HEK293T (cell line): Measurements from ENCODE around the gene NARS2.
"Not testable (repeated sequence)": the region's sequence is repeated elsewhere in the genome, so short reads cannot be mapped to it uniquely, and the experiment has no call there.

ENCODE experiments used
- CTCF ChIA-PET: fragments of 350-600 bp; formaldehyde crosslinking; extraction: SDS; loops from one replicate; lab custom pipeline; 2021; ENCODE audit warnings: antibody characterized with exemption, inconsistent platforms; lab: Yijun Ruan, JAX
- POLR2A ChIA-PET: fragments of 350-600 bp; formaldehyde crosslinking; extraction: SDS; loops from one replicate; lab custom pipeline; 2020; ENCODE audit warnings: antibody characterized with exemption, inconsistent platforms; lab: Yijun Ruan, JAX
- DNase-seq: peaks from one replicate; pipeline ENCODE4 v3.0.0; 2012; ENCODE audit warnings: mixed read lengths; ENCODE audit errors: extremely low spot score
- ARNT ChIP-seq: fragments of 450-650 bp; IDR thresholded peaks from 2 replicates; pipeline ENCODE4 v1.6.1; 2017; ENCODE audit warnings: mild to moderate bottlenecking
- BHLHE40 ChIP-seq: fragments of 450-650 bp; IDR thresholded peaks from 2 replicates; pipeline ENCODE4 v1.6.1; 2016; ENCODE audit warnings: mild to moderate bottlenecking, moderate library complexity, borderline replicate concordance
- CTBP1 ChIP-seq: fragments of 450-650 bp; IDR thresholded peaks from 2 replicates; pipeline ENCODE4 v1.6.1; 2016; ENCODE audit warnings: borderline replicate concordance
- ELF4 ChIP-seq: fragments of 450-650 bp; IDR thresholded peaks from 2 replicates; pipeline ENCODE4 v1.6.1; 2017; ENCODE audit warnings: antibody characterized with exemption
- FOXA1 ChIP-seq: fragments of 450-650 bp; IDR thresholded peaks from 2 replicates; pipeline ENCODE4 v1.6.1; 2016; ENCODE audit warnings: mild to moderate bottlenecking
- FOXK2 ChIP-seq: fragments of 450-650 bp; IDR thresholded peaks from 2 replicates; pipeline ENCODE4 v1.6.1; 2016; ENCODE audit warnings: mild to moderate bottlenecking
- FOXM1 ChIP-seq: fragments of 450-650 bp; IDR thresholded peaks from 2 replicates; pipeline ENCODE4 v1.6.1; 2017; ENCODE audit warnings: mild to moderate bottlenecking, borderline replicate concordance
- HDGF ChIP-seq: fragments of 450-650 bp; IDR thresholded peaks from 2 replicates; pipeline ENCODE4 v1.6.1; 2017; ENCODE audit warnings: antibody characterized with exemption, borderline replicate concordance
- L3MBTL2 ChIP-seq: fragments of 450-650 bp; conservative IDR thresholded peaks from 2 replicates; pipeline ENCODE4 v1.6.1; 2016; ENCODE audit warnings: mild to moderate bottlenecking
- LEF1 ChIP-seq: fragments of 450-650 bp; IDR thresholded peaks from 2 replicates; pipeline ENCODE4 v1.6.1; 2017; ENCODE audit warnings: mild to moderate bottlenecking, borderline replicate concordance
- NFRKB ChIP-seq: fragments of 450-650 bp; IDR thresholded peaks from 2 replicates; pipeline ENCODE4 v1.6.1; 2016; ENCODE audit warnings: mild to moderate bottlenecking, moderate library complexity
- PKNOX1 ChIP-seq: fragments of 450-650 bp; IDR thresholded peaks from 2 replicates; pipeline ENCODE4 v1.6.1; 2016
- SP1 ChIP-seq: fragments of 450-650 bp; IDR thresholded peaks from 2 replicates; pipeline ENCODE4 v1.6.1; 2017
- SUZ12 ChIP-seq: fragments of 450-650 bp; IDR thresholded peaks from 2 replicates; pipeline ENCODE4 v1.6.1; 2016; ENCODE audit warnings: mild to moderate bottlenecking
- TARDBP ChIP-seq: fragments of 450-650 bp; IDR thresholded peaks from 2 replicates; pipeline ENCODE4 v1.6.1; 2016
- ZNF384 ChIP-seq: fragments of 450-650 bp; IDR thresholded peaks from 2 replicates; pipeline ENCODE4 v1.6.1; 2016

NARS2 gene

GRCh38 chr11:78560826-78561484 is 13.7 kb downstream of the NARS2 start:
- ChIA-PET CTCF (no interaction called here), POLR2A (no interaction called here)
- no peak for DNase-seq
- TF ChIP-seq PKNOX1 (no peak), HDGF (no peak), TARDBP (no peak), ZNF384 (no peak), FOXM1 (no peak), FOXA1 (no peak), SP1 (no peak), FOXK2 (no peak), BHLHE40 (no peak), SUZ12 (no peak), LEF1 (no peak), ARNT (no peak), CTBP1 (no peak), NFRKB (no peak), ELF4 (no peak)

- TF ChIP-seq CTBP1, result no peak
- no peak for TF ChIP-seq FOXK2
- no peak for TF ChIP-seq SUZ12
- no peak for TF ChIP-seq L3MBTL2
- no peak for TF ChIP-seq SP1
- no peak for TF ChIP-seq HDGF
- TF ChIP-seq BHLHE40, result no peak
- no peak for TF ChIP-seq PKNOX1
- TF ChIP-seq FOXA1, result no peak
- TF ChIP-seq FOXM1, result no peak
- no peak for TF ChIP-seq LEF1
- TF ChIP-seq NFRKB, result no peak
- no peak for TF ChIP-seq ZNF384
- TF ChIP-seq TARDBP, result no peak
- TF ChIP-seq ARNT, result no peak
- no peak for TF ChIP-seq ELF4
- ChIA-PET CTCF (no interaction called here), POLR2A (no interaction called here)
- no peak for DNase-seq
Measured at GRCh38 chr11:78560153-78560552, 14.5 kb downstream of the NARS2 start.

GRCh38 chr11:78557236-78557635 is 17.4 kb downstream of the NARS2 start:
- CTCF ChIA-PET, result no interaction called here
- POLR2A ChIA-PET, result no interaction called here
- TF ChIP-seq LEF1, result no peak
- TF ChIP-seq ZNF384, result no peak
- TF ChIP-seq FOXK2, result no peak
- TF ChIP-seq BHLHE40, result no peak
- TF ChIP-seq TARDBP, result no peak
- no peak for TF ChIP-seq SUZ12
- TF ChIP-seq HDGF, result no peak
- DNase-seq, result no peak

GRCh38 chr11:78555592-78555991 is 19.1 kb downstream of the NARS2 start:
- DNase-seq, result no peak
- no peak for TF ChIP-seq L3MBTL2
- TF ChIP-seq ZNF384, result no peak
- POLR2A ChIA-PET, result no interaction called here
- CTCF ChIA-PET, result no interaction called here

GRCh38 chr11:78552881-78553280 is 21.8 kb downstream of the NARS2 start:
- POLR2A ChIA-PET, result interaction anchor here (1.3 kb wide), 1 partner anchor 135 kb away, joined by 4 read pairs; no protein-coding TSS in a partner anchor

GRCh38 chr11:78552139-78552538 is 22.5 kb downstream of the NARS2 start:
- DNase-seq, CTCF ChIA-PET, POLR2A ChIA-PET: not testable (repeated sequence)

More at GRCh38 chr11:78552881-78553280, 21.8 kb downstream of the NARS2 start:
- DNase-seq, result no peak
- TF ChIP-seq ELF4 (no peak), NFRKB (no peak)
- CTCF ChIA-PET, result no interaction called here

- no peak for TF ChIP-seq ZNF384
- TF ChIP-seq L3MBTL2, result no peak
- TF ChIP-seq TARDBP, result no peak
- TF ChIP-seq ARNT, result no peak
- no peak for TF ChIP-seq FOXA1
- TF ChIP-seq SUZ12, result no peak
- TF ChIP-seq HDGF, result no peak
- DNase-seq, result no peak
- CTCF ChIA-PET, result no interaction called here
- POLR2A ChIA-PET, result interaction anchor here (1.0 kb wide), 1 partner anchor 22 kb away, joined by 4 read pairs; no protein-coding TSS in a partner anchor
Measured at GRCh38 chr11:78551066-78551465, 23.6 kb downstream of the NARS2 start.
